ENCODE measurements around the gene RTN4.

RTN4 gene

GRCh38 chr2:55087501-55087900 is 37.2 kb upstream of the RTN4 start:
- H3K9ac ChIP-seq (ENCODE audit: low read length): no peak overlapping the region
- H3K4me3 ChIP-seq (ENCODE audit: low read length): no peak overlapping the region
- H3K4me1 ChIP-seq (ENCODE audit: low read length): 0 out of 2 replicates have a peak, but pooled peaks cover 2% of the 10 kb centered on the region
- H2AFZ ChIP-seq (ENCODE audit: low read depth, low read length): no peak overlapping the region
- H3K27ac ChIP-seq (ENCODE audit: low read length): no peak overlapping the region
- no peaks in the 10 kb centered on the region for H3K36me3 ChIP-seq (replicated peaks; ENCODE audit: low read depth, low read length)
- H3K4me2 ChIP-seq (ENCODE audit: low read length): no peak overlapping the region
- TF ChIP-seq CTCF (IDR thresholded peaks at IDR 0.05; ENCODE audit: low read depth, low read length) (no peak), EZH2phosphoT487 (IDR thresholded peaks at IDR 0.05; ENCODE audit: low read depth) (no peak)
- no peaks in the 10 kb centered on the region for H3K27me3 ChIP-seq (ENCODE audit: low read depth, low read length)
- no peaks in the 10 kb centered on the region for H3K9me3 ChIP-seq (ENCODE audit: insufficient read depth, low read length)
- no peaks in the 10 kb centered on the region for H4K20me1 ChIP-seq (ENCODE audit: insufficient read depth, low read length)
- no peaks in the 10 kb centered on the region for H3K79me2 ChIP-seq (ENCODE audit: low read length)

DNA sequence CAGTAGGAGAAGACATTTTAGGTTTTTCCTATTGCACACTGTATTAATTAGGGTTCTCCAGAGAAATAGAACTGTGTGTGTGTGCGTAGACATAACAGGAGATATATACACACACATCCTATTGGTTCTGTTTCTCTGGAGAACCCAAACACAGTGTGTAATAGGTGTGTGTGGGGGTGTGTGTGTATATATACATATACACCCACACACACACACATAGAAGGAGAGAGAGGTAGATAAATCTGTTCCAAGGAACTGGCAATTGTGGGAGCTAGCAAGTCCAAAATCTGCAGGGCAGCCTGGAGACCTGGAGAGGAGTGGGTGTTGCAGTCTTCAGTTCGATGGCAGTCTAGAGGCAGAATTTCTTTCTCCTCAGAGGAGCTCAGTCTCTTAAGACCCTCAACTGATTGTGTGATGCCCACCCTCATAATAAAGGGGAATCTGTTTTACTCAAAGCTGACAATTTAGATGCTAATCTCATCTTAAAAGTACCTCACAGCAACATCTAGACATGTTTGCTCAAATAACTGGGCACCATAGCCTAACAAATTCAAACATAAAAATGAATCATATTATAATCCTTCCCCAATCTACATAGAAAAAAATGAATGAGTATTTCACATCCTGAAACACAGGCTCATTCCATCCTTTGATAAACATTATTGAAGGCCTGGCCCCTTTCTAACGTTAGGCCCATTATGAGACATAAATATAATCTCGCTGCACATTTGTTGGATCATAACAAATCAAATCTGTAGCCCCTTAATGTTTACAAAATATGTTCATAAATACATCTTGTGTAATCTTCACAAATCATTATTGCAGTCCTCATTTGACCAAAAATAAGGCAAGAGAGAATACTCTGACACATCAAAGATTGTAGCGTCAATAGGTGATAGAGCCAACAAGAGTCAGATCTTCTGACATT is 35.1 kb upstream of the RTN4 start:
- Histone ChIP-seq H3K27me3 (ENCODE audit: low read depth, low read length) (no peaks in the 10 kb centered on the region), H3K36me3 (replicated peaks; ENCODE audit: low read depth, low read length) (no peaks in the 10 kb centered on the region), H3K9ac (ENCODE audit: low read length) (no peak overlapping the region), H3K9me3 (ENCODE audit: insufficient read depth, low read length) (0 out of 2 replicates have a peak, but pooled peaks cover 3% of the 10 kb centered on the region), H2AFZ (ENCODE audit: low read depth, low read length) (no peak overlapping the region), H3K27ac (ENCODE audit: low read length) (no peak overlapping the region), H3K4me2 (ENCODE audit: low read length) (no peak overlapping the region), H4K20me1 (ENCODE audit: insufficient read depth, low read length) (no peaks in the 10 kb centered on the region), H3K4me1 (ENCODE audit: low read length) (no peaks in the 10 kb centered on the region), H3K79me2 (ENCODE audit: low read length) (no peaks in the 10 kb centered on the region), H3K4me3 (ENCODE audit: low read length) (no peak overlapping the region)
- no peak for TF ChIP-seq EZH2phosphoT487 (IDR thresholded peaks at IDR 0.05; ENCODE audit: low read depth)
- no peak for TF ChIP-seq CTCF (IDR thresholded peaks at IDR 0.05; ENCODE audit: low read depth, low read length)

DNA sequence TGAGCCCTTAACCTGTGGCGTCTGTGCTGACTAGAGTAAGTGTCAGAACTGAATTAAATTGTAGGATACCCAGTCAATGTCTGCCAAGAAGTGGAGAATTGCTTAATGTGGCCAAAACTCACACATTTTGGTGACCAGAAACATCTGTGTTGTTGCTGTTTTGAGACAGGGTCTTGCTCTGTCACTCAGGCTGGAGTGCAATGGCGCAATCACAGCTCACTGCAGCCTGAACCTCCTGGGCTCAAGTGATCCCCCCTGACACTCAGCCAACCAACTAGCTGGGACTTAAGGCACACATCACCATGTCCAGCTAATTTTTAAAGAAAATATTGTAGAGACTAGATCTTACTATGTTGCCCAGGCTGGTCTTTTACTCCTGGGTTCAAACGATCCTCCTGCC is 34.4 kb upstream of the RTN4 start:
- no peak overlapping the region for H2AFZ ChIP-seq (ENCODE audit: low read depth, low read length)
- no peaks in the 10 kb centered on the region for H3K36me3 ChIP-seq (replicated peaks; ENCODE audit: low read depth, low read length)
- H3K4me3 ChIP-seq (ENCODE audit: low read length): no peak overlapping the region
- no peaks in the 10 kb centered on the region for H4K20me1 ChIP-seq (ENCODE audit: insufficient read depth, low read length)
- no peaks in the 10 kb centered on the region for H3K27me3 ChIP-seq (ENCODE audit: low read depth, low read length)
- H3K4me1 ChIP-seq (ENCODE audit: low read length): no peaks in the 10 kb centered on the region
- TF ChIP-seq CTCF (IDR thresholded peaks at IDR 0.05; ENCODE audit: low read depth, low read length): no peak
- TF ChIP-seq EZH2phosphoT487 (IDR thresholded peaks at IDR 0.05; ENCODE audit: low read depth): no peak
- H3K9me3 ChIP-seq (ENCODE audit: insufficient read depth, low read length): 0 out of 2 replicates have a peak, but pooled peaks cover 6% of the 10 kb centered on the region
- no peaks in the 10 kb centered on the region for H3K79me2 ChIP-seq (ENCODE audit: low read length)
- no peak overlapping the region for H3K27ac ChIP-seq (ENCODE audit: low read length)
- H3K4me2 ChIP-seq (ENCODE audit: low read length): no peak overlapping the region
- H3K9ac ChIP-seq (ENCODE audit: low read length): no peak overlapping the region

DNA sequence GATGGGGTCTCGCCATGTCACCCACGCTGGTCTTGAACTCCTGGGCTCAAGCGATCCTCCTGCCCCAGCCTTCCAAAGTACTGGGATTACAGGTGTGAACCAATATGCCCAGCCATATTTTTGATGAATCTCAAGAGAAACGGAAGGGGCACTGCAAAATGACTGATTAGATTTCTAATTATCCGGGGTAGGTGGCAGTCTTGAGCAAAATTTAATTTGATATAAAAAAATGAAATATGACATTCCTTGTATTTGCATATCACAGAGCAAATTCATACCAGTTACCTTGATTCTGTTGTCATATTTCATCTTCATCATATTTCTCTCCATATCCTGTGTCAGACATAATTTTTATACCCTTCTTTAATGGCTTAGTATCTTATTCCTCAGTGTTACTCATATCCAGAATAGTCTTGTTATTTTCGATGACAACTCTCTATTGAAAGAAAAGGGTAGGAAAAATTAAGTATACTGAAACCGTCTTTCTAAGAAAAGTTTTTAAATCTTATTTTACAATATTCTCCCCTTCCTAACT is 30.0 kb upstream of the RTN4 start:
- 0 out of 2 replicates have a peak, but pooled peaks cover 6% of the 10 kb centered on the region for H3K9me3 ChIP-seq (ENCODE audit: insufficient read depth, low read length)
- TF ChIP-seq EZH2phosphoT487 (IDR thresholded peaks at IDR 0.05; ENCODE audit: low read depth) (no peak), CTCF (IDR thresholded peaks at IDR 0.05; ENCODE audit: low read depth, low read length) (no peak)
- H3K4me3 ChIP-seq (ENCODE audit: low read length): no peak overlapping the region
- H2AFZ ChIP-seq (ENCODE audit: low read depth, low read length): no peak overlapping the region
- no peak overlapping the region for H3K9ac ChIP-seq (ENCODE audit: low read length)
- no peak overlapping the region for H3K27ac ChIP-seq (ENCODE audit: low read length)
- no peaks in the 10 kb centered on the region for H3K4me1 ChIP-seq (ENCODE audit: low read length)
- H3K27me3 ChIP-seq (ENCODE audit: low read depth, low read length): no peaks in the 10 kb centered on the region
- H4K20me1 ChIP-seq (ENCODE audit: insufficient read depth, low read length): no peaks in the 10 kb centered on the region
- no peaks in the 10 kb centered on the region for H3K36me3 ChIP-seq (replicated peaks; ENCODE audit: low read depth, low read length)
- H3K79me2 ChIP-seq (ENCODE audit: low read length): no peaks in the 10 kb centered on the region
- H3K4me2 ChIP-seq (ENCODE audit: low read length): no peak overlapping the region

All from OCI-LY3 (cell line).